ENCODE data around the gene FRMD4A.
"Not testable (repeated sequence)": the region's sequence is repeated elsewhere in the genome, so short reads cannot be mapped to it uniquely, and the experiment has no call there.

The FRMD4A gene

GRCh38 chr10:13913897-13914296, 416.8 kb downstream of the FRMD4A start:
- no peak for DNase-seq (ENCODE audit: low read depth)

- no peak for DNase-seq (ENCODE audit: low read depth)
These were observed 418.8 kb downstream of the FRMD4A start for GRCh38 chr10:13911821-13912520.

- DNase-seq (ENCODE audit: low read depth): no peak
These were observed 421.0 kb downstream of the FRMD4A start for GRCh38 chr10:13909516-13910258.

GRCh38 chr10:13908475-13908874, 422.2 kb downstream of the FRMD4A start:
- no peak for DNase-seq (ENCODE audit: low read depth)

GRCh38 chr10:13907570-13907969, 423.2 kb downstream of the FRMD4A start:
- no peak for DNase-seq (ENCODE audit: low read depth)

GRCh38 chr10:13905281-13905680, 425.4 kb downstream of the FRMD4A start:
- no peak for DNase-seq (ENCODE audit: low read depth)

GRCh38 chr10:13904064-13904463, 426.7 kb downstream of the FRMD4A start:
- DNase-seq (ENCODE audit: low read depth): no peak

GRCh38 chr10:13902868-13903587, 427.7 kb downstream of the FRMD4A start:
- DNase-seq (ENCODE audit: low read depth): no peak

- DNase-seq (ENCODE audit: low read depth): no peak
These were observed 430.8 kb downstream of the FRMD4A start for GRCh38 chr10:13899941-13900340.

- not testable (repeated sequence) for DNase-seq (ENCODE audit: low read depth)
These were observed 434.6 kb downstream of the FRMD4A start for GRCh38 chr10:13896146-13896545.

- DNase-seq (ENCODE audit: low read depth): no peak
These were observed 436.2 kb downstream of the FRMD4A start for GRCh38 chr10:13894412-13895093.

- no peak for DNase-seq (ENCODE audit: low read depth)
These were observed 436.8 kb downstream of the FRMD4A start for GRCh38 chr10:13893926-13894325.

GRCh38 chr10:13892871-13893270, 437.9 kb downstream of the FRMD4A start:
- DNase-seq (ENCODE audit: low read depth): no peak

- DNase-seq (ENCODE audit: low read depth): no peak
These were observed 438.7 kb downstream of the FRMD4A start for GRCh38 chr10:13892001-13892491.

GRCh38 chr10:13891128-13892000, 439.4 kb downstream of the FRMD4A start:
- no peak for DNase-seq (ENCODE audit: low read depth)

GRCh38 chr10:13890233-13891127, 440.2 kb downstream of the FRMD4A start:
- no peak for DNase-seq (ENCODE audit: low read depth)

GRCh38 chr10:13887761-13888160, 443.0 kb downstream of the FRMD4A start:
- DNase-seq (ENCODE audit: low read depth): no peak

- DNase-seq (ENCODE audit: low read depth): no peak
These were observed 445.3 kb downstream of the FRMD4A start for GRCh38 chr10:13885238-13885990.
